HFFc6 (cell line): ENCODE data around the gene SYNE4. TPM values are rescaled to one million over a fixed set of nuclear protein-coding genes. Genes with fewer than 3 reads are reported as not detected.
A peak's percentile ranks its signal among the peaks of the same experiment; 100 is the strongest.
"Not testable (repeated sequence)": the region's sequence is repeated elsewhere in the genome, so short reads cannot be mapped to it uniquely, and the experiment has no call there.

Experiments
- DNase-seq: peaks from one replicate; pipeline ENCODE4 v3.0.0-alpha.2; 2018
- H3K27ac Mint-ChIP-seq: 2 replicates; pipeline ENCODE4 v1.8.0; 2020; ENCODE audit warnings: mild to moderate bottlenecking, mixed read lengths
- H3K27me3 Mint-ChIP-seq: 2 replicates; pipeline ENCODE4 v1.8.0; 2021; ENCODE audit warnings: mild to moderate bottlenecking, moderate library complexity, mixed read lengths; ENCODE audit not compliant: insufficient read depth
- H3K36me3 Mint-ChIP-seq: 2 replicates; pipeline ENCODE4 v1.8.0; 2021; ENCODE audit warnings: low read depth, mixed read lengths
- H3K4me1 Mint-ChIP-seq: 2 replicates; pipeline ENCODE4 v1.8.0; 2020; ENCODE audit warnings: low read depth, mixed read lengths
- H3K4me3 Mint-ChIP-seq: 2 replicates; pipeline ENCODE4 v1.8.0; 2020; ENCODE audit warnings: mild to moderate bottlenecking, moderate library complexity, mixed read lengths
- H3K9me3 Mint-ChIP-seq: 2 replicates; pipeline ENCODE4 v1.8.0; 2020; ENCODE audit warnings: mild to moderate bottlenecking, mixed read lengths
- total RNA-seq, 6 experiments: library from RNA; stranded (reverse); fragmentation: NEBNext Ultra II Directional; extraction: Animal tissue kit (Norgen Biotek cat#: 25700); gene quantifications; 2 replicates in 1 of 6; 3 replicates in 5 of 6; pipeline ENCODE4 v1.2.3, GENCODE V29; 2021
- TF ChIP-seq, protein P1 (sequence below): fragments of 200-600 bp; sonication (generic); IDR thresholded peaks from 2 replicates; pipeline ENCODE4 v1.5.0; 2021; ENCODE audit warnings: antibody characterized with exemption, mild to moderate bottlenecking

Gene SYNE4
- total RNA-seq, 6 experiments from 2014 or later, result 0.07 to 0.40 (median 0.29) TPM

DNA sequence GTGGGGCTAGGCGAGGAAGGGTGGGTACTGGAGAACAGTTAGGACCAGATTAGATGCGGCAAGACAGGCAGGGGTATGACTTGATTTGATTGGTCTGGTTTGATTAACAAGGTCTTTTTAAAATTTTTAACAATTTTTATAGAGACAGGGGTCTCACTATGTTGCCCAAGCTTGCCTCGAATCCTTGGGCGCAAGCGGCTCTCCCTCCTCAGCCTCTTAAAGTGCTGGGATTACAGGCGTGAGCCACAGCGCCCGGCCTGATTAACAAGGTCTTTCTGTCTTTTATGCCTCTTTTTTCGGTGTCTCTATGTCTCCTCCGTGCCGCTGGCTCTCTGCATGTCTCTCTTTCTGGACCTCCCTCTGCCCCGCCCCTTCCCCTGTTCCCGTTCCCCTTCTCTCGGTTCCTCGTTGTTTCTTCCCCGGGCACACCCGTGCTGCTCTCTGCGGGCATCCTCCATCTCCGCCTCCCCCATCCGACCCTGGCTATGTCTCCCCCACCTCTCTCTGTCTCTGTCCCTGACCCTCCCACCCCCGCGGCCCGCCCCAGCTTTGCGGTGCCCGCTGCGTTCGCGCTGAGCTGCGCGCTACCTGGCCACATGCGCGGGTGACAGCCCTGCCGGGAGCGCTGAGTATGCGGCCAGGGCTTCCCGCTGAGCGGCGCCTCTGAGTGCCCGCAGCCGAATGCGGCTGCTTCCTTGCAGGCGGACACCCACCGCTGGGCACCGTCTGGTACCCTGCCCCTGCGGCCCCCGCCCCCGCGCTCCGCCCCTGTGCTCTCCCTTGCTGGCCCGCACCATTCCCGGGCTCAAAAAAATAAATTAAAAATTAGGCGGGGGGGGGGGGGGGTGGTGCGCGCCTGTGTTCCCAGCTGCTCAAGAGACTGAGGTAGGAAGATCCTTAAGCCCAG, 21.7 kb downstream of the SYNE4 start:
- DNase-seq, result no peak
- peaks cover 55% of the 10 kb centered on the region for H3K27me3 Mint-ChIP-seq

GRCh38 chr19:35986111-35986510, 22.5 kb downstream of the SYNE4 start:
- Mint-ChIP-seq H3K9me3 (0 out of 2 replicates have a peak, but pooled peaks cover 4% of the 10 kb centered on the region), H3K27ac (no peak overlapping the region), H3K27me3 (peaks cover 53% of the 10 kb centered on the region), H3K36me3 (no peaks in the 10 kb centered on the region), H3K4me1 (no peaks in the 10 kb centered on the region), H3K4me3 (no peak overlapping the region)
- TF ChIP-seq, protein P1, sequence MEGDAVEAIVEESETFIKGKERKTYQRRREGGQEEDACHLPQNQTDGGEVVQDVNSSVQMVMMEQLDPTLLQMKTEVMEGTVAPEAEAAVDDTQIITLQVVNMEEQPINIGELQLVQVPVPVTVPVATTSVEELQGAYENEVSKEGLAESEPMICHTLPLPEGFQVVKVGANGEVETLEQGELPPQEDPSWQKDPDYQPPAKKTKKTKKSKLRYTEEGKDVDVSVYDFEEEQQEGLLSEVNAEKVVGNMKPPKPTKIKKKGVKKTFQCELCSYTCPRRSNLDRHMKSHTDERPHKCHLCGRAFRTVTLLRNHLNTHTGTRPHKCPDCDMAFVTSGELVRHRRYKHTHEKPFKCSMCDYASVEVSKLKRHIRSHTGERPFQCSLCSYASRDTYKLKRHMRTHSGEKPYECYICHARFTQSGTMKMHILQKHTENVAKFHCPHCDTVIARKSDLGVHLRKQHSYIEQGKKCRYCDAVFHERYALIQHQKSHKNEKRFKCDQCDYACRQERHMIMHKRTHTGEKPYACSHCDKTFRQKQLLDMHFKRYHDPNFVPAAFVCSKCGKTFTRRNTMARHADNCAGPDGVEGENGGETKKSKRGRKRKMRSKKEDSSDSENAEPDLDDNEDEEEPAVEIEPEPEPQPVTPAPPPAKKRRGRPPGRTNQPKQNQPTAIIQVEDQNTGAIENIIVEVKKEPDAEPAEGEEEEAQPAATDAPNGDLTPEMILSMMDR, result no peak
- DNase-seq, result no peak

More for the DNA sequence above, 21.7 kb downstream of the SYNE4 start:
- Mint-ChIP-seq H3K27ac (no peak overlapping the region), H3K36me3 (no peaks in the 10 kb centered on the region), H3K4me3 (0 out of 2 replicates have a peak overlapping the region, but pooled peaks have one; percentile 10), H3K4me1 (no peaks in the 10 kb centered on the region), H3K9me3 (0 out of 2 replicates have a peak, but pooled peaks cover 4% of the 10 kb centered on the region)
- TF ChIP-seq, protein P1, result no peak

GRCh38 chr19:35983177-35983576, 25.4 kb downstream of the SYNE4 start:
- Mint-ChIP-seq H3K4me3 (no peak overlapping the region), H3K27me3 (peaks cover 36% of the 10 kb centered on the region), H3K27ac (no peak overlapping the region), H3K36me3 (no peaks in the 10 kb centered on the region), H3K9me3 (no peaks in the 10 kb centered on the region), H3K4me1 (no peaks in the 10 kb centered on the region)
- no peak for DNase-seq
- TF ChIP-seq, protein P1, result no peak

- not testable (repeated sequence) for H3K4me1 Mint-ChIP-seq, DNase-seq, H3K36me3 Mint-ChIP-seq, H3K9me3 Mint-ChIP-seq, H3K4me3 Mint-ChIP-seq, H3K27ac Mint-ChIP-seq
- peaks cover 30% of the 10 kb centered on the region for H3K27me3 Mint-ChIP-seq
Measured at GRCh38 chr19:35980997-35981396, 27.6 kb downstream of the SYNE4 start.

- Mint-ChIP-seq H3K4me1 (no peaks in the 10 kb centered on the region), H3K36me3 (no peaks in the 10 kb centered on the region), H3K4me3 (no peak overlapping the region), H3K27ac (no peak overlapping the region), H3K9me3 (no peaks in the 10 kb centered on the region), H3K27me3 (peaks cover 17% of the 10 kb centered on the region)
- DNase-seq, result no peak
- TF ChIP-seq, protein P1, result no peak
Measured at GRCh38 chr19:35978832-35979365, 29.7 kb downstream of the SYNE4 start.

DNA sequence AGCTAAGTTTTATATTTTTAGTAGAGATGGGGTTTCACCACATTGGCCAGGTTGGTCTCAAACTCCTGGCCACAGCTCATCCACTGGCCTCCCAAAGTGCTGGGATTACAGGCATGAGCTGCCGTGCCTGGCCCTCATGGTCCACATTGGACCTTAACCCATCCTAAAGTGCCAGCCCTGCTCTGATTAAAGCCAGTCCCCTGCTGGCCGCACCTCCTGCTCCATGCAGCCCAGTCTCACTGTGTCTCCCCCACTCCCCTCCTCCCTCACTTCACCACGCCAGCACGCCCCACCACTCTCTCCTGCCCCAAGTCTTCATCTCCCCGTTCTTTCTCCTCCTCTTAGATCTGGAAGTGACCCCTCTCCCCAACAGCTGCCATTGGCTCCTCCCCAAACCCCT, 30.3 kb downstream of the SYNE4 start:
- H3K9me3 Mint-ChIP-seq, result no peaks in the 10 kb centered on the region
- DNase-seq, result no peak
- H3K4me1 Mint-ChIP-seq, result no peaks in the 10 kb centered on the region
- TF ChIP-seq, protein P1, result no peak
- peaks cover 17% of the 10 kb centered on the region for H3K27me3 Mint-ChIP-seq
- H3K4me3 Mint-ChIP-seq, result no peak overlapping the region
- no peak overlapping the region for H3K27ac Mint-ChIP-seq
- H3K36me3 Mint-ChIP-seq, result no peaks in the 10 kb centered on the region
